Measurements from ENCODE around the gene CDH20. TPM values are rescaled to one million over a fixed set of nuclear protein-coding genes. Genes with fewer than 3 reads are reported as not detected.

The CDH20 gene
- total RNA-seq, 2 donors from 2014 or later = 0.28 to 0.68 TPM

GRCh38 chr18:61394983-61395382, 61.8 kb downstream of the CDH20 start:
- H3K4me3 ChIP-seq = no peak overlapping the region
- H3K36me3 ChIP-seq = no peaks in the 10 kb centered on the region
- intact Hi-C loops (cut with DNase I) = no loop called here
- no peak overlapping the region for H3K27ac ChIP-seq
- no peaks in the 10 kb centered on the region for H3K9me3 ChIP-seq
- no peak for DNase-seq (ENCODE audit: low spot score)
- H3K27me3 ChIP-seq (replicated peaks; ENCODE audit: insufficient read depth) = no peaks in the 10 kb centered on the region
- no peak for TF ChIP-seq CTCF (IDR thresholded peaks at IDR 0.05)
- no peak for TF ChIP-seq POLR2A (IDR thresholded peaks at IDR 0.05)
- TF ChIP-seq POLR2AphosphoS5 (IDR thresholded peaks at IDR 0.05) = no peak
- H3K4me1 ChIP-seq (replicated peaks) = no peaks in the 10 kb centered on the region

GRCh38 chr18:61397222-61397621, 64.0 kb downstream of the CDH20 start:
- 67% methylated on average over 3 of the region's 3 CpGs for WGBS
- TF ChIP-seq POLR2A (IDR thresholded peaks at IDR 0.05) (no peak), POLR2AphosphoS5 (IDR thresholded peaks at IDR 0.05) (no peak), CTCF (IDR thresholded peaks at IDR 0.05) (no peak)
- Histone ChIP-seq H3K36me3 (no peaks in the 10 kb centered on the region), H3K4me1 (replicated peaks) (no peaks in the 10 kb centered on the region), H3K9me3 (no peaks in the 10 kb centered on the region), H3K4me3 (no peak overlapping the region), H3K27me3 (replicated peaks; ENCODE audit: insufficient read depth) (no peaks in the 10 kb centered on the region), H3K27ac (no peak overlapping the region)
- DNase-seq (ENCODE audit: low spot score) = no peak
- intact Hi-C loops (cut with DNase I) = no loop called here

GRCh38 chr18:61398961-61399705, 65.9 kb downstream of the CDH20 start:
- H3K27ac ChIP-seq = no peak overlapping the region
- no peak for DNase-seq (ENCODE audit: low spot score)
- intact Hi-C loops (cut with DNase I) = no loop called here
- TF ChIP-seq CTCF (IDR thresholded peaks at IDR 0.05) (no peak), POLR2AphosphoS5 (IDR thresholded peaks at IDR 0.05) (no peak), POLR2A (IDR thresholded peaks at IDR 0.05) (no peak)
- H3K4me3 ChIP-seq = no peak overlapping the region
- no peaks in the 10 kb centered on the region for H3K36me3 ChIP-seq
- no peaks in the 10 kb centered on the region for H3K4me1 ChIP-seq (replicated peaks)
- no peaks in the 10 kb centered on the region for H3K9me3 ChIP-seq
- 76% methylated on average over 4 of the region's 4 CpGs for WGBS
- H3K27me3 ChIP-seq (replicated peaks; ENCODE audit: insufficient read depth) = no peaks in the 10 kb centered on the region

- TF ChIP-seq CTCF (IDR thresholded peaks at IDR 0.05) (no peak), POLR2AphosphoS5 (IDR thresholded peaks at IDR 0.05) (no peak), POLR2A (IDR thresholded peaks at IDR 0.05) (no peak)
- intact Hi-C loops (cut with DNase I) = no loop called here
Measured at GRCh38 chr18:61400016-61400635, 66.9 kb downstream of the CDH20 start.

GRCh38 chr18:61400716-61401115, 67.5 kb downstream of the CDH20 start:
- H3K9me3 ChIP-seq = no peaks in the 10 kb centered on the region
- no peak overlapping the region for H3K4me3 ChIP-seq
- TF ChIP-seq POLR2AphosphoS5 (IDR thresholded peaks at IDR 0.05) (no peak), POLR2A (IDR thresholded peaks at IDR 0.05) (no peak), CTCF (IDR thresholded peaks at IDR 0.05) (no peak)
- H3K4me1 ChIP-seq (replicated peaks) = no peaks in the 10 kb centered on the region
- intact Hi-C loops (cut with DNase I) = no loop called here
- no peak overlapping the region for H3K27ac ChIP-seq
- no peaks in the 10 kb centered on the region for H3K36me3 ChIP-seq
- WGBS = 67% methylated on average over 4 of the region's 4 CpGs
- DNase-seq (ENCODE audit: low spot score) = no peak
- no peaks in the 10 kb centered on the region for H3K27me3 ChIP-seq (replicated peaks; ENCODE audit: insufficient read depth)

More at GRCh38 chr18:61400016-61400635, 66.9 kb downstream of the CDH20 start:
- no peaks in the 10 kb centered on the region for H3K36me3 ChIP-seq
- H3K27me3 ChIP-seq (replicated peaks; ENCODE audit: insufficient read depth) = no peaks in the 10 kb centered on the region
- WGBS = 90% methylated on average over 3 of the region's 3 CpGs
- no peak overlapping the region for H3K4me3 ChIP-seq
- H3K4me1 ChIP-seq (replicated peaks) = no peaks in the 10 kb centered on the region
- no peak overlapping the region for H3K27ac ChIP-seq
- H3K9me3 ChIP-seq = no peaks in the 10 kb centered on the region
- no peak for DNase-seq (ENCODE audit: low spot score)

Measured in prostate gland (tissue), 2 donors.